ENCODE measurements around the gene PLA2G2C.

The PLA2G2C gene

DNA sequence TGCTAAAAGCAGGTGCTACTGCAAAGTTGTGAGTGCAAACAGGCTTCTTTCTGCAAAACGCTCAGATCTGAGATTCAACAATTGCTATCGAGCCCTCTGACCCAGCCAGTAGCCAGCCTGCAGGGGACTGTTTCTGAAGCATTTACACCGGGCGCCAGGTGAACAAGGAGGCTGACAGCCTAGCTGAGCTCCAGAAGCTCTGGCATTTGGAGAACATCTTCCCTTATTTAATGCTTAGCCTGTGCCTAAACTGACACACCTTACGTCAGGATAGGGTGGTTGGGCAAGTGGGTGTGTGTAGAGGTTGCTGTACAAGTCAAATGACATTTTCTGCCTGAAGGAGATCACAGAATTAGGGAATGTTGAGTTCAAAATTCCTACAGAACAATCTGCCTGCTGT lies 15.8 kb upstream of the PLA2G2C start:
- DNase-seq: no peak

DNA sequence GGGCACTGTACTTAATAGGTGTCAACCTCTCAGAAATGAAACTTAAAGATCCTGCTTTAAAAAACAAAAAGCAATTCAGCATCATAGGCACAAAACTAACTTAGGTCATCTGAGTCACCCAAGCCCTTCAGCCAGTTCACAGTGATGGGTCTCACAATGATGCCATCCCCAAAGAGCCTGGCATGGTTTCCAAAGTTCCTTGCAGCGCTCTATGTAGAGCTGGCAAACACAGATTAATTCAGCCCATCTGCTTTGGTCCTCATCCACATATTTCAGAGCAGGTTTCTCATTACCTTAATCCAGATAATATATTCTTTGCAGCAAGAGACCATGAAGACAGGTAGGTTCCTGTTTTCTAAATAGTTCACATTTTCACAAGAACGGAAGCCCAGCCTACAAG lies 14.6 kb upstream of the PLA2G2C start:
- no peak for DNase-seq

DNA sequence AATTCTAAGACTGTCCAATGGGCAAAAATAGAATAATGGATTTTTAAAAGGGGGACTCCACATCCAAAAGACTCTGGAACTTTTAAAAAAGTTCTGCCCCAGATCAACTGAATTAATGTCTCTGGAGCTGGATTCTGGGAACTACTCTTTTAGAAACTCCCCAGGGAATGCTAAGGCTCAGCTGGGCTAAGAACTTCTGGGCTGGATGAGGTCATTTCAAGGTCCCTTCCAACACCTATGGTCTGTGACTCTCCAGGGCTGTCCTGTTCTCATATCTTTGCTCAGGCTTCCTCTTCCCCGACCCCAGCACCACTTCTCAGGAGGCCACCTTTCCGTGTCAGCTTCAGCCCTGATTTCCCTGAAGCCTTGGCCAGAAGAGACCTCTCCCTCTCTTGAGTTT lies 13.5 kb upstream of the PLA2G2C start:
- no peak for DNase-seq

DNA sequence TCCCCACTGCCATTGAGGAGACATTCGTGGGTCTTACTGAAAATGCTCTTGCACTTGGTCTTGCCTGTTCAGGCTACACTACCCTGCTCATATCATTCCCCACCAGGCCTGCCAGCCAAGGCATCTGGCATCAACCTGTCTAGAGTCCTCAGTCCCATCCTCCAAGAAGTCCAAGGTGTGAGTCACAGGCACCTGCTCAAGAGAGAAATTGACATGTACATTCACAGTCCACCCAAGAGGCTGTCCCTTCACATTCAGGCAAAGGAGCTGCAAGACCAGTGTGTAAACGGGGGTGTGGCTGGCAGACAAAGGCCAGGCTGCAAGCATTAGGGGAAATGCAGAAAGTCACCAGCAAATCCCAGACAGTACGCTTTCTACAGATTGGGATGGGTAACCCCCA lies 13.1 kb upstream of the PLA2G2C start:
- peak; percentile 76 for DNase-seq

DNA sequence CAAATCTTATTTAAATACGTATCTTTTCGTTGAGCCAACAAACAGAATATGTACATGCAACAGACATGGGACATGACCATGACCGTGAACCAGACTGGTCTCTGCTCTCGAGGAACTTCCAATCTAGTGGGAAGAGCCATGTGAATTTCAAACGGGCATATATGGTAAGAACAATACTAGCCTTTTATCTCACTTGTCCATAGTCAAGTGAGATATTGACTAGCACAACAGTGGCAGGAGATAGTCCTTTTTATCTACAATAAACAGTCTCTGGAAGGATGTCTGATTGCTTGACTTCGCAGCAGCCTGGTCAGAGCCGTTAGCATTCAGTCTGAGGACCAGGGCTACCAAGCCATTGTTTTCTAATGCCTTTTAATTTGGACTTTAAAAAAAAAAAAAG lies 12.6 kb upstream of the PLA2G2C start:
- peak; percentile 89 for DNase-seq

DNA sequence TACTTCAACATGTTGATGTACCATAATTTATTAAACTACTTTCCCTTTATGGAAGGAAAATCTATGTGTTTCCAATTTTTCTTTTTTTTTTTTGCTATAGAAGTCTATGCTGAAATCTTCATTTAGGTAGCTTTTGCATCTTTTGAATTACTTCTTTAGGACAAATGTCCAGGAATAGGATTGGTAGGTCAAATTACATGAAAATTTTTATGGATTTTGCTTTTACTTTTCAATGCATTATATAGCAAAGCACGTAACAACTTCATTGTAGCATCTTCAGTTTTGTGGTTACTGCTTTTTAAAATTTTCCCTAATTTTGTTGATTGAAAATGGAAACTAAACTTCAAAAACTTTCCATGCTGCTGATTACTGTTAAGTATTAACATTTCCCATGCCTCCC lies 12.0 kb upstream of the PLA2G2C start:
- no peak for DNase-seq

DNA sequence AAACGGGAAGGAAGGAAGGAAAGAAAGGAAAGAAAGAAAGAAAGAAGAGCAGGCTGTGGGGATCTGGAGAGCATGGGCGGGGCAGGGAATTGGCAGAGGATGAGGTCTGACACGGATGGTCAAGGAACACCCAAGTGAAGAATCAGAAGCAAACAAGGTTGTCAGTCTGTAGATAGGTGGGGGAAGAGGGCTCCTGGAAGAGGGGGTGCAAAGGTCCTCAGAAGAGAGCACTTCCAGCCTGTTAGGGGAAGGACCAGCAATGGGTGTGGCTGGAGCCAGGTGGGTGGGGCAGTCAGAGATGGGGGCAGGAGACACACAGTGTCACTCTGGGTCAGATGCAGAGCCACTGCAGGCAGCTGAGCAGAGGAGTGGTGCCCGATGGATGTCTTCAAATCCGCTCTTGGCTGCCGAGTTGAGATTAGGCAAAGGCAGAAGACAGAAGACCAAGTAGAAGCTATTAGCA lies 11.0 kb upstream of the PLA2G2C start:
- DNase-seq: peak; percentile 21

DNA sequence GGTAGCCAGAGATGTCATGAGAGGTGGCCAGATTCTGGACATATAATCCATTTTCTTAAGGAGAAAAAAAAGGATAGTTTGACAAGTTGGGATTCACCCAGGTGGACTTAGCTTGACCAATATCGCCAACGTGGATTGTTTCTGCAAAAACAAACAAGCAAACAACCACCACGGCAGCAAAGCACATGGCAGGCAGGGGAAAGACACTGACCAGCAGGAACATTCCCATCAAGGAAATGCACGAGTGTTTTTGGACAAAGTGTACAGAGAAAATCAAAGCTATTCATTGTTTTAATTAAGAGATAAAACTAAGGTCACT lies 9.1 kb upstream of the PLA2G2C start:
- DNase-seq: no peak

DNA sequence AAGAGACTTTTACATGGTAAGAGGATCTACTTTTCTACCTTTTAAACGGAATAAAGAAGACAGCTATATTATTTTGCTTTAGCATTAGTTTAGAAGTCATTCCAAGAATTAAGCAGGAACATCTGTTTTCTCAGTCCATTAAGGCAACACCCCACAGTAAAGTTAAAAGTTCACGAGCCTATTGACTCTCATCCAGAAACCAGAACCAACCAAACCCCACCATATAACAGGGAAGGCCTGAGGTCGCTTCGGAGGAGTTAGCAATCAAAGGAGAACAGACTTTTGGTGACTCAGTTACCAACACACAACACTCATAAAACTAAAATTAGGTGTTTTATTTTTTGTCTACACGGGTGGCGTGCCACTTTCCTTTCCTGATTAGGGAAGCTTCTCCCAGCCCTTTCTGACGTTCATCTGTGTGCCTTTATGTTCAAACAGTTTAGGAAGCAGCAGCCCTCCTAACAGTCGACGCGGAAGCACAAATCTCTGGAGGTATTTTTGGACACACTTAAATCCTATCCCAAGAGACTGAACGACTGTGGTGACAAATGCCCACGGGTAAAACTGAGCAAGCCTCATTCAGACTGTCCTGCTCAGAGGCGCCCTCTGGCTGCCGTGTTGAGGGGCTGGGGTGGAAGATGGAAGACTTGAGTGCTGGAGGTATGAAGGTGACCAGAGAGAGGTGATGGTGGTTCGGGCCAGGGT lies 8.6 kb upstream of the PLA2G2C start:
- DNase-seq: peak; percentile 79

DNA sequence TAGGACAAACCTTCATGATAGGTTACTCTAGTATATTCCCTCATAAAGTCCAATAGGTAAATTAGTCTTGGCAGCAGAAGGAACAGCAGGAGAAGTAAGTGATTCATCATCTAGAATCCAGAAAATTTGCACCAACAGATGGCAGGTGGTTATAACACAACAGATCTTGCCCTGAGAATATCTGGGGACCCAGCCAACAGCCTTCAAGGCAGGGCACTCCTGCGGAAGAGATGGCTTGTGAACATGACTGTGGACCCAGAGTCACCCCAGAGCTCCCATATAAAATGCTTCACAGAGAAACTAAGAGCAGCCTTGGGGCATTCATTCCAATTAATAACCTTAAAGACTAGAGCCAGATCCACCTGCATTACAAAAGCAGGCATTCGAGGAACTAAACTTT lies 7.9 kb upstream of the PLA2G2C start:
- no peak for DNase-seq

DNA sequence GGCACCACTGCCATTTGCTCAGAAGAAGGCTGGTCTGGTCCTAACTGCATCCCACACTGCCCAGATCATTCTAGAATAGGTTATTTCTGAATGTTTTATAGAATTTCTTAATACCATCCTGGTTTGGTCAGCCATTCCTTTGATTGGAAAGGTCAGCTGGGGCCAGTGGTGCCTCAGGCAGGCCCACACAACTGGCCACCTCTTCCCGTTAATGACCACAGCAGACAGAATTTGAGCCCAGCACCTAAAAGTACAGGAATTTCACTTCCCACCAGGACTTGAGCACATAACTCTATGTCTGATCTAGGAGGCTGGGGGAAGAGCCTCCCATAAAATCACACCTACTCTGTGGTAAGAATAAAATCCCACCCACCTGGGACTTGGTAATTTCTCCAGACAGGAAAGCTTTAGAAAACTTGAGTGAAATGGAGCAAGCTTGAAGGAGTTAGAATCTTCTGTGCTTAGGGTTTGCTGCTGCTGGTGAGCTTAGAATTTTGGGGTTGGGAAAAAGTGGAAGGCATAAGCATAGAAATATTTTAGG lies 6.6 kb upstream of the PLA2G2C start:
- DNase-seq: no peak

DNA sequence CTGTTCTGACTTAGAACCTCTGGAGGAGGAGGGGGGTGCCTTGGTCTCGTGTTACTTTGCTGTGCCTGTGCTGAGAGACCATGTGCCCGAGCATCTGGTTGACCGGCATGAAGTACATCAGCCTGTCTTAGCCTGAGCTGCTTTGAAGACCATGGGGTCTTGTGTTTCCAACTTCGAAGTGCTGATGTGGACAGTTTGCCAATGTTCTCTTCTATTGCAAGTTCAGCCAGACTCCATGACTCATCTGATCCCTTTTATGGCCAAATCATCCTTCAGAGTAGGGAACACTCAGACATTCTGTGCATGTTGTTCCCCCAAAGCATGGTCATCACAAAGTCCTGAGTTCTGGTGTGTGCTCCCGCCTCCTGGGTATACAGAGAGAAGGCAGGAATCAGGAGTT lies 6.0 kb upstream of the PLA2G2C start:
- DNase-seq: no peak

DNA sequence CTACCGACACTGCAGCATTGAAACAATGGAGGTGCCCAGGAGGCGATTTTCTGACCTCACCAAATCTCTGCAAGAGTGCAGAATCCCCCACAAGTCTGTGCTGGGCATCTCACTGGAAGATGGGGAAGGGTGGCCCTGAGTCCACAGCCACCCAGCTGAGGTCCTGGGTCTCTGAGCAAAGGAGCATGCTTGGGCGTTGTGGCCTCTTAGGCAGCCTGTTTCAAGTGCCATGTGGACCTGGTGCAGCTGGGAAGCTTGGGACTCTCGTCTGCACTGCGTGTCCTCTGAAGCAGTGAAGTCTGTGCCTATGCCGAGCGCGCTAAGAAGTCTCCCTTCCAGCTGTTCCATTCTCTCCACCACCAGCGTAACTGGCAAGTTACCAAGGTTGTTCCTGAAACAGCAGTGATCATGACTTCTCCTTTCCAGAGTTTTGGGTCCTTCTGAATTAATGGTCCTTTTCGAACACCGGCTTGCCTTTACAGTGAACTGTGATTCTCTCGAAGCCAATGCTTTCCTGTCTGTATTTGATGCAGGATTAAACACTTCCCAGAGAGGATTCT lies 5.0 kb upstream of the PLA2G2C start:
- no peak for DNase-seq

DNA sequence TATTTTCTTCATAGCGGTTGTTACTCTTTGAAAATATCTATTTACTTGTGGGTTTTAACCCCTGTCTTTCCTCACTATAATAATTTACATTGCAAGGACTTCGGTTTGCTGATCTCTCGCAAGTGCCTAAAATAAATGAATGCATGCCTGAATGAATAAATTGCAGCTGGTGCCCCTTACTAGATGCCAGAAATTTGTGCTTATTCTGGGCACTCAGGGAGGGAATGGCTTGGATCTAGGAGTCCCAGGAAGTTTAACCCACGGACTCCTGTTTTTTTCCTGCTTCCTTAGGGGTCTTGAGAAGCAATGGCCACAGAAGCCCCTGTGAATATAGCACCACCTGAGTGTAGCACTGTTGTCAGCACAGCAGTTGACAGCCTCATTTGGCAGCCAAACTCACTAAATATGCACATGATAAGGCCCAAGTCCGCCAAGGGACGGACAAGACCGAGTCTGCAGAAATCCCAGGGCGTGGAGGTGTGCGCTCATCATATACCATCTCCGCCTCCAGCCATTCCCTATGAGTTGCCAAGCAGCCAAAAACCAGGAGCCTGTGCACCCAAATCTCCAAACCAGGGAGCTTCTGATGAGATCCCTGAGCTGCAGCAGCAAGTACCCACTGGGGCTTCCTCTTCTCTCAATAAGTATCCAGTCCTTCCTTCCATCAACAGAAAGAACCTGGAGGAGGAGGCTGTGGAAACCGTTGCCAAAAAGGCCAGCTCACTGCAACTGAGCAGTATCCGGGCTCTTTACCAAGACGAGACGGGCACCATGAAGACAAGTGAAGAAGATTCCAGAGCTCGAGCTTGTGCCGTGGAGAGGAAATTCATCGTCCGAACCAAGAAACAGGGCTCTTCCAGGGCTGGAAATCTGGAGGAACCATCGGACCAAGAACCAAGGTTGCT lies 4.2 kb upstream of the PLA2G2C start:
- no peak for DNase-seq

DNA sequence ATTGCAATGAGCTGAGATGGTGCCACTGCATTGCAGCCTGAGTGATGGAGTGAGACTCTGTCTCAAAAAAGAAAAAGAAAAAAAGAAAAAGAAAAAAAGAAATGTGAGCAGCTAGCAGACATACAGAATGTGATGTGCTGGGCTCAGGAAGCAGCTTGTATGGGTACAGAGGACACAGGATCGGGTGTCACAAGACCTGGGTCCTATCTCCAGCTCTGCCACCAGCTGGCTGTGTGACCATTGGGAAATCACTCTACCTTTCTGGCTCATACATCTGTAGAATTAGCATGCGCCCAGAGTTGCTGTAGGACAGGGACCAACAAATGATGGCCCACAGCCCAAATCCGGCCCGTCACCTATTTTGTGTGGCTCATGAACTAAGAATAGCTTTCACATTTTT lies 3.3 kb upstream of the PLA2G2C start:
- DNase-seq: no peak

DNA sequence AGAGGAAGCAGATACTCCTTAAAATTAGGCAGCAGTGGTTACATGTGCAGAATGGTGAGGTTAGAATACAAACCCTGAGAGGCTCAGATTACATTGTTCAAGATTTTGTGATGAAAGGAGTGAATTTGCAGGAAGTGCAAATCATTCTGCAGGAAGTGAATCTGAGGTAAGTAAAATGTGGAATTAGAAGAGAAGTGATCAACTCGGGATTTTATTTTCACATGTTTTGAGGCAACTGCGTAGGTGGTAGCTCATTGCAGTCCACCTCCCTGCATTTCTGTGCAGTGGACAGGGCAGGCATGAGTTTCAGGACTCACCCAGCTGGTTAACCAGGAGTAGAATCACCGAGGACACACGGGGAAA lies 2.1 kb upstream of the PLA2G2C start:
- peak; percentile 51 for DNase-seq

DNA sequence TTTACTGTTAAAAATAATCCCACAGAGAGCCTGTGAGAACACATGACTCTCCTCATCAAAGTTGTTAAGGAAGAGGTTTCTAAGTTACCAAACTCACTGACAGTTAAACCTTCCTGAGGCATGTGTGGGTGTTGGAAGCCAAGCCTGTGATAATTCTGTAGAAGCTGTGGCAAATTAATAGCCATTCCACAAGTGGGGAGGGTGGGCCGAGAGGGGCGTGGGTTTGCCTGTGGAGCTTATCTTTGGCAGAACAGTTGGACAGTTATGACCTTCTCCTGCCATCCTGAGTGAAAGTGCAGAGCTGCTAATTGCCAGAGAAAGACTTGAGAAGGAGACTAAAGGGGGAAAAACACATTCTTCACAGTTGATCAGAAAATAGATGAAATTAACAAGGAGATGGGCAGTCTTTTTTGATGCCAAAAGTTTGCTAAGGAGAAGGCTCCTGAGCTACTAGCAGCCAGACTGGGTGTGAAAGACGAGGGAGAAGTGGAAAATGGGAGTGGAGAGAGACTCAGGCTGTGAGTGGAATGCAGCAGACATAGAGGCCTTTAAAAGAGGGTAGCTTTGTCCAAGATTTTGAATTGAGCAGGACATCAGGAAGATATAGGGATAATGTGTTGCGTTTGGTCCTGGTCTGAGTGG lies 1.6 kb upstream of the PLA2G2C start:
- DNase-seq: peak; percentile 86

DNA sequence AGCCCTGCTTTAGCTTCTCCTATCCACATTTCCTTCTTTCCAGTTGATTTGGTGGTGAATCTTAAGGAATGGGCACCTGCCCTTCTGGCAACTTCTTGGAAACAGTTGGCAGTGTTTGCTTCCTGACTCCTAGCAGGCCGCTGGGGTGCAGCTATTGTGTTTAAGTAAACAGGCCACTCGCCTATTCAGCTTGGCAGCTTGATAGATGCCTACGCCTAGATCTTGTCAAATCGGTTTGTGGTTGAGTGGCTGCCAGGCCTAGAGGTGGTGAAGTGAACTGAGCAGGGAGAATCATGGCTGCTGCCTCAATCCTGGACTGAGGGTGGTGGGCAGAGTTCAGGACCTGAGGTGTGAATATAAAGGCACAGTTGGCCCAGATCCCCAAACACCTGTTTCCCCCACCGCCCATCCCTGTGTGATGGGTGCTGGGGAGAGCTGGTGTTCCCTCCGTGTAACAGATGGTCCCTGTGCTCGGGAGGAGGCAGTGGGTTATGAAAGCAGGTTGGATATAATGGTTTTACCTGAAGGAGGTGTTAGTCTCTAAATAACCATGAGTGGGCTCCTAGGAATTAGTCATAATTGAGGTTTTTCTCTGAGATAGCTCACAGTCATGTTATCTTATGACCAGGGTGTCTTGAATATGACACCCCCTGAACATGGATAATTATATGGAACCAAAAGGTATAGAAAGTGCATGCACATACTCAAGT lies 940 bp upstream of the PLA2G2C start:
- DNase-seq: peak; percentile 50

DNA sequence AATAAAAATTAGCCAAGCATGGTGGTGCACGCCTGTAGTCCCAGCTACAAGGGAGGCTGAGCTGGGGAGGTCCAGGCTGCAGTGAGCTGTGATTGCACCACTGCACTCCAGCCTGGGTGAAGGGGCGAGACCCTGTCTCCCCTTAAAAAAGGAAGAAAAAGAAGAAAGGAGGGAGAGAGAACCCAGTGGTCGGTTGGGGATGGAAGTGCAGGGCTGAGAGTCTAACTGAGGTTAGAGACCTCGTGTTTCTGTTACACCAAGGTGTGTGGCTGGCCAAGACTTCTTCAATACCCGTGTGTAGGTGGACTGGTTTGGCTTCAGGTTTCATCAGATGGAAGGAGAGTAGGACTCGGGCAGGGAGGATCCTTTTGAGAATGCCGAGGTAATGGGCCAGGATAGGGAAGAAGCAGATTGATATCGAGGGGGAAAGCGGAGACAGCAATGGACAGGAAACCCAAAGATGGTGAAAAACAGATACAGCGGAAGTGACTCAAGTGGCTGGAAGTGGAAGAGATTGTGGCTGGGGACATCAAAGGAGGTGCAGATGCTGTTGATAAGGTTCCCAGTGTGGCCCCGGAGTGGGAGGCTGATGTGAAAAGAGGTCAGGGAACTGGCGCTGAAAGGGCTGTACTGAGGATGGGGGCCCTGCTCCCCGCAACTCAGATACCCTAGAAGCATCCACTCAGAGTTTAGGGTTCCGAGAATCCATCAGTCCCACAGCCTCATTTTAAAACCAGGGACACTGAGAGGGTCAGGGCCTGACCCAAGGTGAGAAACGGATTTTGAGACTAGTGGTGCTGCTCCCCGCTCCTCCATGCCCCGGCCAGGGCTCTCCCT lies 1.1 kb downstream of the PLA2G2C start:
- DNase-seq: peak; percentile 79

DNA sequence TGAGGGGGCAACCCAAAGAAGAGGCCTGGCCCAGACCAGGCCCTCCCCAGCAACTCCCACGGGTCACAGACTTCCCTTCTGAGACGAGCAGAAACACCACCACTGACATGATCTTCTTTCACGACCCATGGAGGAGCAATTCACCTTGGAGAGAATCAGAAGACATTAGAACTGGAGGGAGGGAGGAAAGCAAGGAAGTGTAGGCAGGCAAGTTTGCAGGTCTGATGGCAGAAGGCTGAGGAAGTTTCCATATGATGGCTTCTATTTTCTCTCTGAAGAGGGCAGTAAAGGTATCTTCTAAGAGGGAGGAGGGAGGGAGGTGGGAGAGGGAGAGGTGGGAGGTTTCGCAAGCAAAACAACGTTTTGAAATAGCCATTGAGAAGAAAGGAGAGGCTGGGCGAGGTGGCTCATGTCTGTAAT lies 1.8 kb downstream of the PLA2G2C start:
- peak; percentile 78 for DNase-seq

DNA sequence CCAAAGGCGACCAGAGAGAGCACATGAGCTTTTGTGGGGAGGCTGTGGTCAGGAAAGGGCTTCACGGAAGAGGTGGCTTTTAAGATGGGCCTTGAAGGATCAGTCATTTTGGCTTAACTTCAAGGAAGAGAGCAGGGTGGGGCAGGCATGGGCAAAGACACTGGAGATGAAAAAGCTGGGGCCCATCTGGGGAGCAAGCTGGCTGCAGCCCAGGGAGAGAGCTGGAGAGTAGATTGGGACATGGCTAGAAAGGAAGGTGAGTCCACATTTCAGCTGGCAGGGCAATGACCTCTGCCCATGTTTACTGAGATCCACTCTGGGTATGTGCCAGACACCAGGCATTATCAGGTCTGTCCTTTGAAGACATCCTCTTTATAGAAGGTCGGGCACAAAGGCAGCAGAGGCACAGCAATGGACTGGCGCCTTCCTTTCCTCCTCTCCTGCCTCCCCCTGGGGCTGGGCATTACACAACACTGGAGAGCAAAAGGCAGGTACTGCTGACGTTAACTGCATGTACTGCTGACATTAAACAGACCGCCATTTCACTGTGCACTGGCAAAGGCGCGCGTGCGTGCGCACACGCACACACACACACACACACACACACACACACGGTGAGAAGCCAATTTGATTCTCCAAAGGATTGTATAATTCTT lies 2.6 kb downstream of the PLA2G2C start:
- no peak for DNase-seq
